ENCODE data around the gene LACRT.

LACRT gene

DNA sequence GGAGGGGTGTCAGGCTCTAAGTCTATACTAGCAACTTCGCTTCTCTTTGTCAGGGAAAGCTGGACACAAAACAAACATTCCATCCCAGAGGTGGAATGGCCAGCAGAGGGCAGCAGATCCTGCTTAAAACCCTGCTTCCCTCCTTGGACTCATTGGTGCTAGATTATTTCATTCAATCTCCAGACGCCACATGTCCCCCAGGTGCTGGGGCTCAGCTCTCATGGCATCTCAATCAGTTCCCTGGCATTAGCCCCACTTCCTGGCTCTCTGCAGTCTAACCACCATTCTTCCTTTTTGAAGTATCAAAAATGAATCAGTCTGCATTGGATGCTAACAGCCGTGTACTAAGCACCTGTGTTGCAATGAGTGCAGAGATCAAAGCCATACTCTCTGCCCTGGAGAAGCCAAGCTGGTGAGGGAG lies 38.2 kb downstream of the LACRT start:
- DNase-seq: peak; percentile 22 to 42

DNA sequence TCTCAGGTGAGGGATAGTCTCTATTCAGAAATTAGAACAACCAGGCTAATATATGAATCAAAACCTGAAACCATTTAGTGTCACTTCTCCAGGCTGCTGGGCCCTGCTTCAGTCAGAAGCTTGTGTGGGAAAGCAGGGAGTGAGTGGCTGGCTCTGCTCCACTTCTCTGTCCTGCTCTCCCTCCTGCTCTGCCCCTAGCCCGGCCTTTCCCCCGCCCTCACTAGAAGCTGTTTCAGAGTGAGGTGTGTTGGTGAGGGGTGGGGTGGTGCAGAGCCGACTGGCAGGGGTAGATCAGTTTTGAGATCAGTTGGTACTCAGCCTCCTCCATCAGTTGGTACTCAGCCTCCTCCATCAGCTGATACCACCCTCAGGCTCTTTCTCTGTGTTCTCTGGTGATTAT lies 39.2 kb downstream of the LACRT start:
- no peak for DNase-seq

DNA sequence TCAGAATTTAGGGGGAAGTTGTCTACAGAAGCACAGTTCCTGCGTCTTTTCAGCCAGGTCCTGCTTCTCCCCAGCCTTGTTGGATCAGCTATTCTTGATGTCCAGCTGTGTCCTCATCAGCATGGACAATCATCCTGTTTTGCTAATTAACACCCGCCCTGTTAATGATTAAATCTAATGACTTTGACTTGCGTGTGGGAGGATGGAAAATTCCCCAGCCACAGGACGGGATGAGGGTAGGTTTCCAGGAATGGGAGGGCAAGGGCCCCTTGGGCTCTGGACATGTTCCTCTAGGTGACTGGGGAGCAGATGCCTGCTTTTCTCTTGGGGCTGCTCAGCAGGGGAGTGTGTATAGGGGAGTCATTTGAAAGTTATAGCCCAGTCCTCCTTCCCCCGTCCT lies 41.0 kb downstream of the LACRT start:
- DNase-seq: no peak

DNA sequence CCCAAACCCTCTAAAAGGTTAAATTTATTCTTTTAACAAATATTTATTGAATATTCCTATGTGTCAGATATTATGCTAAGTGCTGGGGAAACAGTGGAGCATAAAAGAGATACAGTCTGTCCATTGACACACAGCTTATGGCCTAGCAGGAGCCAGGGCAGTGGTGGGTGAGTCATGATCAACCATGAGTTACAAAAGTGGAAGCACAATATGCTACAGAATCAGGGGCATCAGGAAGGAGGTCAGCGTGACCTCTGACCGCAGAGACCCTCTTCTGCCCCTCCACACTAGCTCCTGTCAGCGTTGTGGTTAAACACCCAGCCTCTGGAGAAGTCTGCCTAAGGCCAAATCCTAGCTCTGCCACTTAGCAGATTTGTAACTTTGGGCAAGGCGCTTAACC lies 41.6 kb downstream of the LACRT start:
- no peak for DNase-seq

DNA sequence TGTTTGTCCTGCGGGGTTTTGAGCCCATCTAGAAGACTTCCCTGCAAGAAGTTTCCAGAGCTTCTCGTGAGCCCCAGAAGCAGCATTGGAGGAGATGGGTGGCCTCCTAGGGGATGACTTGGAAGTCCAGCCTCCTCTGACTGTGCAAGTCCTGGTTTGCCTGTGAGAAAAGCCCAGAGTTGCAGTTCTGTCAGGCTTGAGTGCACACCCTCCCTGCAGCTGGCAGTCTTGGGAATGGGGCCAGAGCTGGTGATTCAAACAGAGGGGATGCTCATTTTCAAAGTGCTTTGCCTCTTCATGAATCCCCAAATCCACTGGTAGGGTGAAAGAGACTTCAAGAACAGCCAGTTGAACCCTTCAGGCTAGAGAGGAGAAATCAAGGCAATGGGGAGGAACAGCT lies 42.4 kb downstream of the LACRT start:
- DNase-seq: no peak

DNA sequence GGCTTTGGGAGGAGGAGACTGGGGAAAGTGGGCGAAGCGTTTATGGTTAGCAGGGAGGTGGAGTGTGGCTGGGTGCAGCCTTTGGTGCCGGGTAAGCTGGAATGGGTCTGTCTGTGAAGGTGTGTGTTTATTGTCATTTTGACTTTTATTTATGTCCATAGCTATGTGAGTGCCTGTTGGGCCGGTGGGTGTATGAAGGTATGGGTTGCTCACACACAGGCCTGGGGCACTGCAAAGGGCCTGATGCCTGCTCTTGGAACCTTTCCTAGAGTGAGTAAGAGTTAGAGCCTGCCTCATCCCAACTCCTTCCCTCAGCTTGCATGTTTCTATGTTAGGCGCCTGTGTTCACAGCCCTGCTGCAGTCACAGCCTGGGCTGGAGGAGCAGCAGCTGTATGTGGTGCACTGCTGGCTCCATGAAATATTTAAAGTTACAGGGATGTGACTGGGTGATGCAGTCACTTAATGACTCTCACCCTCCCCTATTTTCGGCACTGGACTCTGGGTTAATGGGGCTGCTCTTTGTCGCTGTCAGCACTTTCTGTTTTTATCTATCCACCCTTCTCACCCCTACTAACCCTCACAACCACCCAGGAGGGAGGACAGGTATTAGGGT lies 43.6 kb downstream of the LACRT start:
- no peak for DNase-seq

DNA sequence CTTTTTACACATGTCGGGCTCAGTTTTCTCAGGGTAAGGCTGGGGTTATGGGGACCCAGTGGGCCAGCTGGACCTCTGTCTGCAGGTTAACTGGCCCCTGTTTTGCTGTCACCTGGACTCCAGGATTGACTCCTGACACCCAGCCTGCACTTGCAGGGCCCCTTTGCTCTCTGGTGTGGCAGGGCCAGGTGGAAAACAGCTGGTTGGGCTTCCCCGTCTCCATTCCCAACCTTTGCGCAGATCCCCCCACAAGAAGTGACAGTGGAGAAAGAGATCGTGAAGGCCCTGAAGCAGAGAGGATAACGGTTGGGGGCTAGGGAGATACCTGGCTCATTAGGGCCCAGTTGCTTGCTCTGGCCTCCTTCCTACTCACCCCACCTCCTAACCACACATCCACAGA lies 44.7 kb downstream of the LACRT start:
- DNase-seq: no peak

DNA sequence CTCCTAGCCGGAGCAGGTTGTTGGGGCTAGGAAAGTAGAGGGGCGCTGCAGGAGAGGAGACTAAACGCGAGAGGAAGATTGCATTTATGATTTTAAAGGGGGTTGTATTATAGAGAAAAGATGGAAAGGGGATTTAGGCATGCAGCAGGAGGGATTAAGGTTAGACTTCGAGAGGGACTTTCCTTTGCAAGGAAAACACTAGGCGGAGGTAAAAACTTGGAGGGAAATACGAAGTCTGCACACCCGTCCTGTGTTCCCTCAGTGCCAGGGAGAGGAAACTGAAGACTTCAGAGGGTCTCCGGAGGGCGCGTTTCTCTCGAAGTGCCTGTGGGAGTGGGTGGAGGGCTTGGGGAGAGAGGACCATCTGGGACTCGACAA lies 45.8 kb downstream of the LACRT start:
- no peak for DNase-seq

DNA sequence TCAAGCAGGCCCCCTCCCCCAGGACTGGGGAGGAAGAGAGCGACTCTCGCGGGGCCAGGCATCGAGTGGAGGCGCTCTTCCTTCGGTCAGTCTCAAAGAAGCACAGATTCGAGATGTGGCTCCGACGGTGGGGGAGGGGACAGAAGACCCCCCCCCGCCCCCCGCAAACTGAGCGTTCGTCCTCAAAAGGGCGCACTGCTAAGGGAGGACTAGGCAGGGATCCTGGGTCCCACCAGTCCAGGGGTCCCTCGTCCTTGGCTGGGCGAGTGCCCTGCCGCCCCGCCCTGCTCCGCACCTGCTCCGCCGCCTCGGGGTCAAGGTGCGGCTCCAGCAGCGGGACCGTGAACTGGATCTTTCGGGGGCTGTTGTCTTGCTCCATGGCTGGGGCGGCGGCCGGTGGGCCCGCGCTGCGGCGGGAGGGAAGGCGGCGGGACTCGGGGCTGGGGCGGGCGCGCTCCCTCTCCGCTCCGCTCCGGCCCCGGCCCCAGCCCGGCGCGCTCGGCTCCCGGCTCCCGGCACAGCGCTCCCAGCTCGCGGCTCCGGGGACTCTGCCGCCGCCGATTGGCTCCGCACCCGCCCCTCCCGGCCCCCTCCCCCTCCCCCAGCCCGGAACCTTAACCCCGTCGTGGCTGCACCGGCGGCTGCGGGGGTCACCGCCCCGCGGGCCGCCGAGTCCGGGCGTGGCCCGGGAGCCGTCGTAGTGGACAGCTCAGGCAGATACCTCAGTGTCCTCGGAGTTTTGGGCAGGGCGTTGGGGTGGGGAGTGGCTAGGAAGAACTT lies 46.4 kb downstream of the LACRT start, which contains the start of gene PPP1R1A:
Gene PPP1R1A (minus strand): TSS at position 550 of the 780 bp plus-strand sequence. CDS start 171 bp downstream, at position 379.
- no peak for DNase-seq

DNA sequence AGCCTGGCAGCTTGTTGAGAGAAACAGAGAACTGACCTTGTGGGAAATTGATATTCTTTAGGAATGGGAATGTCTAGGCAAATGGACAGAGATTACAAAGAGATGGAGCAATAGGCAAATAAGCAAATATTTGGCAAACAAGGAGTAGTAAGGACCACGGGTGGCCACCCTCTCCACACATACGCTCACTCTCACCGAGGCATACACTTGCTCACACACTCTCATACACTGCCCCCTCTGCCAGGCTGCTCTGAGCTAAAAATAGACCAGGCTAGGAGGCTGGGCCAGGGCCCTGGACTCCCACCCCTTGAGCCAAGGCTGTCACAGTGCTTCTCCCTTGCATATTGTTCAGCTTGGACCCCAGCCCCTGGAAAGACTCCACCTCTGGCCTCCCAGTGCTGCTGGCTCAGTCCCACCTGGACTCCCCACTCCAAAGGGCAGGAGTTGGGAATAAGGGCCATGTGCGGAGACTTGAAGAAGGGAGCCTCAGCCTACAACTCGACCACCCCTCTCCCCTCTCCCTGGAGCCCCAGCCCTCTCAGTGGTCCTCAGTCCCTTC lies 47.3 kb downstream of the LACRT start:
- DNase-seq: no peak

DNA sequence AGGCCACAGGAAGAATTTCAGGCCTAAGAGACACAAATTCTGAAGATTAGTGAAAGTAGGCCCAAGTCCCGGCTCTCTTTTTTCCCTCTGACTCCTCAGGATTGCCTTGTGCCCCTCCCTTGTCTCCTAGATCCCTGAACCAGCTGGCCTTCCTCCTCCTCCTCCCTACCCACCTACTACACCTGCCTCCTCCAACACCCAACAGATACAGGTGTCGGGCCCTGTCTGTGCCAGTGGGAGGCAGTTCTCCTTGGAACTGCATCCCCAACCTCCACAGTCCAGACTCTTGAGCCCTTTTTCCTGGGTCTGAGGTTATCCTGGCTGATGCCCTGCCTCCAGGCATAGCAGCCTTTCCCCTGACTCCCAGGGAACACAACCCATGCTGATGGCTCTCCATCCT lies 48.1 kb downstream of the LACRT start:
- no peak for DNase-seq

DNA sequence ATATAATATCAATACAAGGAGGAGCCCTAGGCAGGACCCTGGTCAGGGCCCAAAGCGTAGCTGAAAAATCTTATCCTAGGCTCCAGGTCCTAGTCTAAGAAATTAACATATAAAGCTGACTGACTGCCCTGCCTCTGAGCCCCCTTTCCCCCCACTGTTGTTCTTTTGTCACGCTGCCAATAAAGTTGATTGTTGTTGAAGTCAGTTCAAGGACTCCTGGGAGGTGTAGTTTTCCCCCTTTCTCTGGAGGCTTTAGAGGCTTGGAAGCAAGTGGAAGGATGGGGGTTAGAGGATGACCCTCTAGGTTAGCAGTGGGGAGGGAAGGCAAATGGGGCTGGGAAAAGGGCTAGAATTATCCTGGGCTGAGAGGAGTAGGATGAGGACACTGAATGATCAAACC lies 49.5 kb downstream of the LACRT start:
- no peak for DNase-seq

DNA sequence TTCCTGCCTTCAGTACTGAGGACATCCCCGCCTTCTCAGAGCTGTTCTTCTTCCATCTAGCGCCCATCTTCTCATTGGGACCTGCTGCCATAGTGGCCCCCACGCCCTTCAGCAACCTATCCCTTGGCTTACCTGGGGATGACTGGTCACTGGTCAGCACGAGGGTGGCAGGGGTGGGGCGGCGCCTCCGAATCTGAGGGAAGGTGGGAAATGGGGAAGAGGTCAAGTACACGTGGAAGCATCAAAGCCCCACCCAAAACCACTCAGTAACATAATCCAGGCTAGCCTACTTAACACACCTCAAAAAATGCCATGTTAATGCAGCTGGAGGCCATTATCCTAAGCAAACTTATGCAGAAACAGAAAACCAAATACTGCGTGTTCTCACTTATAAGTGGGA lies 50.6 kb downstream of the LACRT start:
- DNase-seq: no peak

DNA sequence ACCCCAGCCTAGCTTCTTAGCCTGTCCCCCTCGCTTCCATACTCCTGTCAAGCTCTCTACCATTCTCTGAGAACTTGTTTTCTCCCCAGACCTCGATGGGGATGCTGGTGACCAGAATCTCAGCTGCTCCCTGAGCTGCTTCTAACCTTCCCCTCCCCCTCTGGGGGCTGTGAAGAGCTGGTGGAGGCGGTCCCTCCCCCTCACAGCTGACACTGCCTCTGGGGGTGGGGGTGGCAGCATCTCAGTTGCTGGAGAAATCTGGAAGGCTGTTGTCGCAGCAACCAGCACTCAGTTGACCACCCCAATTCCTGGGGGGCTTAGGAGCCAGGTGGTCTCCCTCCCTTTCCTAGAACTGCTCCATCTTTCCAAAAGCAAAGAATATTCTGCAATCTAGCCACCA lies 51.0 kb downstream of the LACRT start:
- DNase-seq: no peak

DNA sequence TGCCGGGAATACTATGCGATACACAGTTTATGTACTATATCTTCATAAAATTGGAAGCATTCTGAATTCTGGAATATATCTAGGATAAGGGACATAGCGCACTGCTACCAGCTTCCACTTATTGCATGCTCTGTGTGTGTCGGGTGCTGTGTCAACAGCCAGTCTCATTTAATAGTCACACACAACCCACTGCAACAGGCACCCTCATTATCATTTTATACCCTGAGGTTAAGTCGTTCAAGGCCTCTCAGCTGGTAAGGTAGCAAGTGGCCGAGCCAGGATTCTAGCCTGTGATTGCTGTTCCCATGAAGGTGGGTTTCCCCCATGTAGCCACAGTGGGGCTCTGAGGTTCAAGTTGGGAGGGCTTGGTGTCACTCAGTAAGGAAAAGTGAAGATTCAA lies 53.3 kb downstream of the LACRT start:
- no peak for DNase-seq
